Measurements from ENCODE around the gene PRC1. TPM values are rescaled to one million over a fixed set of nuclear protein-coding genes. Genes with fewer than 3 reads are reported as not detected.

Gene PRC1
- total RNA-seq, 3 donors from 2014 or later, result 10.9 to 41.0 (median 12.3) TPM

GRCh38 chr15:90967206-90967605, 27.1 kb downstream of the PRC1 start:
- no peak for TF ChIP-seq CTCF (IDR thresholded peaks at IDR 0.05)
- intact Hi-C loops (cut with DNase I, micrococcal nuclease), result no loop called here
- Histone ChIP-seq H3K9me3 (no peaks in the 10 kb centered on the region), H3K36me3 (ENCODE audit: low read depth) (no peaks in the 10 kb centered on the region), H3K4me3 (no peak overlapping the region), H3K4me1 (ENCODE audit: low read depth) (no peaks in the 10 kb centered on the region)
- ATAC-seq (no peak), DNase-seq (no peak)

GRCh38 chr15:90966262-90966661, 28.1 kb downstream of the PRC1 start:
- no peak for DNase-seq
- TF ChIP-seq CTCF (IDR thresholded peaks at IDR 0.05), result no peak
- Histone ChIP-seq H3K9me3 (no peaks in the 10 kb centered on the region), H3K36me3 (ENCODE audit: low read depth) (no peaks in the 10 kb centered on the region), H3K4me1 (ENCODE audit: low read depth) (no peaks in the 10 kb centered on the region), H3K4me3 (no peak overlapping the region)
- ATAC-seq, result no peak
- intact Hi-C loops (cut with DNase I, micrococcal nuclease), result no loop called here

GRCh38 chr15:90962021-90962420, 32.3 kb downstream of the PRC1 start:
- TF ChIP-seq CTCF (IDR thresholded peaks at IDR 0.05), result no peak
- Histone ChIP-seq H3K4me3 (no peak overlapping the region), H3K36me3 (ENCODE audit: low read depth) (no peaks in the 10 kb centered on the region), H3K9me3 (no peaks in the 10 kb centered on the region), H3K4me1 (ENCODE audit: low read depth) (no peaks in the 10 kb centered on the region)
- DNase-seq, result no peak
- intact Hi-C loops (cut with DNase I, micrococcal nuclease), result no loop called here
- ATAC-seq, result no peak

GRCh38 chr15:90960298-90961091, 33.8 kb downstream of the PRC1 start:
- TF ChIP-seq CTCF (IDR thresholded peaks at IDR 0.05), result no peak
- H3K9me3 ChIP-seq, result no peaks in the 10 kb centered on the region
- ATAC-seq, result no peak
- no peaks in the 10 kb centered on the region for H3K36me3 ChIP-seq (ENCODE audit: low read depth)
- peaks cover 12% of the 10 kb centered on the region for H3K4me1 ChIP-seq (ENCODE audit: low read depth)
- no peak overlapping the region for H3K4me3 ChIP-seq
- no peak for DNase-seq
- intact Hi-C loops (cut with DNase I, micrococcal nuclease), result no loop called here

GRCh38 chr15:90959894-90960293, 34.4 kb downstream of the PRC1 start:
- no peak overlapping the region for H3K4me3 ChIP-seq
- no peaks in the 10 kb centered on the region for H3K36me3 ChIP-seq (ENCODE audit: low read depth)
- H3K9me3 ChIP-seq, result no peaks in the 10 kb centered on the region
- DNase-seq (no peak), ATAC-seq (no peak)
- no peak for TF ChIP-seq CTCF (IDR thresholded peaks at IDR 0.05)
- intact Hi-C loops (cut with DNase I, micrococcal nuclease), result loop anchor here in 1 of 2 donors (10.0 kb wide), 1 partner anchor 305 kb away; no protein-coding TSS in a partner anchor
- H3K4me1 ChIP-seq (ENCODE audit: low read depth), result peaks cover 16% of the 10 kb centered on the region
